Breast epithelium (tissue), 3 donors: Measurements from ENCODE around the gene SFN.

Experiments used
- CTCF ChIP-seq, 3 donors: fragments of 450-650 bp; IDR thresholded peaks; one replicate each; pipeline ENCODE4 v1.5.1; 2016 to 2017; ENCODE audit warnings: antibody characterized with exemption in 3 of 3, mild to moderate bottlenecking in 3 of 3, moderate library complexity in 3 of 3
- POLR2A ChIP-seq: fragments of 450-650 bp; IDR thresholded peaks from one replicate; pipeline ENCODE4 v1.6.1; 2016; ENCODE audit warnings: antibody characterized with exemption, mild to moderate bottlenecking, moderate library complexity

- peak; percentile 68 for TF ChIP-seq POLR2A
- no peak for TF ChIP-seq CTCF (IDR thresholded peaks at IDR 0.05)
These were observed 1.9 kb downstream of the SFN start for GRCh38 chr1:26864610-26865480.
